Ascending aorta (tissue), 2 donors: ENCODE measurements around the gene ITPRIPL2. TPM values are rescaled to one million over a fixed set of nuclear protein-coding genes. Genes with fewer than 3 reads are reported as not detected.
A peak's percentile ranks its signal among the peaks of the same experiment; 100 is the strongest.

Experiments
- DNase-seq, 2 donors: peaks; one replicate each; pipeline ENCODE4 v3.0.0-alpha.2; 2019; ENCODE audit warnings: low spot score in 2 of 2
- H3K27ac ChIP-seq, 2 donors: fragments of 200-600 bp; sonication (generic); one replicate each; pipeline ENCODE4 v1.5.1; 2016 to 2017; ENCODE audit warnings: mild to moderate bottlenecking in 1 of 2
- H3K27me3 ChIP-seq: fragments of 200-600 bp; sonication (generic); one replicate; pipeline ENCODE4 v1.5.1; 2017
- H3K36me3 ChIP-seq, 2 donors: fragments of 200-600 bp; sonication (generic); one replicate each; pipeline ENCODE4 v1.5.1; 2016
- H3K4me1 ChIP-seq, 2 donors: fragments of 200-600 bp; sonication (generic); one replicate each; pipeline ENCODE4 v1.5.1; 2016 to 2017; ENCODE audit warnings: mild to moderate bottlenecking in 1 of 2
- H3K4me3 ChIP-seq, 2 donors: fragments of 200-600 bp; sonication (generic); one replicate each; pipeline ENCODE4 v1.5.1; 2016 to 2017; ENCODE audit warnings: mild to moderate bottlenecking in 1 of 2
- H3K9me3 ChIP-seq, 2 donors: fragments of 200-600 bp; sonication (generic); one replicate each; pipeline ENCODE4 v1.5.1; 2016
- intact Hi-C: fragments of 100-400 bp; cut with DNase I; formaldehyde crosslinking; loops from one replicate; pipeline ENCODE4 v1.15.1; 2023
- total RNA-seq: library from RNA; depleted of rRNA; stranded (reverse); fragments of >200 nt; gene quantifications from one replicate; pipeline ENCODE4 v1.1.0, GENCODE V29; 2016
- TF ChIP-seq, protein P1 (sequence below), 3 experiments: fragments of 200-600 bp in 2 of 3; fragments of 450-650 bp in 1 of 3; sonication (generic) in 2 of 3; IDR thresholded peaks; one replicate each; pipeline ENCODE4 v1.5.1; 2016 to 2019; ENCODE audit warnings: antibody characterized with exemption in 3 of 3, mild to moderate bottlenecking in 1 of 3, moderate library complexity in 1 of 3

Gene ITPRIPL2
- total RNA-seq, 1 donor from 2014 or later: 94.5 TPM

DNA sequence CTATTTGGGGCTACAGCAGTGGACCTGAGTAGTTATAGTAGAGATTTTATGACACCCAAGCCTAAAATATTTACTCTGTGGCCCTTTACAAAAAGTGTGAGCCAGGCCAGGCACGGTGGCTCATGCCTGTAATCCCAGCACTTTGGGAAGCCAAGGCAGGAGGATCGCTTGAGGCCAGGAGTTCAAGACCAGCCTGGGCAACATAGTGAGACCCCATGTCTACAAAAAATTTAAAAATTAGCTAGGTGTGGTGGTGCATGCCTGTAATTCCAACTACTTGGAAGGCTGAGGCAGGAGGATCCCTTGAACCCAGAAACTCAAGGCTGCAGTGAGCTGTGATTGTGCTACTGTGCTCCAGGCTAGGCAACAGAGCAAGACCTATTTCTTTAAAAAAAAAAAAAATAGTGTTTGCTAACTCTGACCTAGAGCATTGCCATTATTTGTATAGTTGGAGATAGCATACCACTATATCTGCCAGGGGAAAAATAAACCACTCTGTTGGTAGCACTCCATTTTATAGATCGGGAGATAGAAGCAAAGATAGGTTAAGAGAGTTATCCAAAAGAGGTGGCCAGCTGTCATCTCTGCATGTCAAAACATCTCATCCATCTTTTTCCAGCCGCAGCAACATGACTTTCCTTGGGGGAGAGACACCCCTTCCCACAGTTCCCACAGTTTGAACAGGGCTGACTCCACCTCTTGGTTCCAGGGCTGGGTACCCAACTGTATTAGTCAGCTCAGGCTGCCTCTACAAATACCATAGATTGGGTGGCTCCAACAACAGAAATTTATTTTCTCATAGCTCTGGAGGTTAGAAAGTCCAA, 3.0 kb upstream of the ITPRIPL2 start:
- H3K27ac ChIP-seq: no peak overlapping the region
- TF ChIP-seq, protein P1, sequence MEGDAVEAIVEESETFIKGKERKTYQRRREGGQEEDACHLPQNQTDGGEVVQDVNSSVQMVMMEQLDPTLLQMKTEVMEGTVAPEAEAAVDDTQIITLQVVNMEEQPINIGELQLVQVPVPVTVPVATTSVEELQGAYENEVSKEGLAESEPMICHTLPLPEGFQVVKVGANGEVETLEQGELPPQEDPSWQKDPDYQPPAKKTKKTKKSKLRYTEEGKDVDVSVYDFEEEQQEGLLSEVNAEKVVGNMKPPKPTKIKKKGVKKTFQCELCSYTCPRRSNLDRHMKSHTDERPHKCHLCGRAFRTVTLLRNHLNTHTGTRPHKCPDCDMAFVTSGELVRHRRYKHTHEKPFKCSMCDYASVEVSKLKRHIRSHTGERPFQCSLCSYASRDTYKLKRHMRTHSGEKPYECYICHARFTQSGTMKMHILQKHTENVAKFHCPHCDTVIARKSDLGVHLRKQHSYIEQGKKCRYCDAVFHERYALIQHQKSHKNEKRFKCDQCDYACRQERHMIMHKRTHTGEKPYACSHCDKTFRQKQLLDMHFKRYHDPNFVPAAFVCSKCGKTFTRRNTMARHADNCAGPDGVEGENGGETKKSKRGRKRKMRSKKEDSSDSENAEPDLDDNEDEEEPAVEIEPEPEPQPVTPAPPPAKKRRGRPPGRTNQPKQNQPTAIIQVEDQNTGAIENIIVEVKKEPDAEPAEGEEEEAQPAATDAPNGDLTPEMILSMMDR (IDR thresholded peaks at IDR 0.05): no peak
- H3K4me3 ChIP-seq: no peak overlapping the region
- DNase-seq: no peak
- H3K9me3 ChIP-seq: no peaks in the 10 kb centered on the region
- H3K4me1 ChIP-seq: peaks cover 9 to 11% of the 10 kb centered on the region in 2 donors
- H3K27me3 ChIP-seq: no peaks in the 10 kb centered on the region
- peaks cover 6 to 10% of the 10 kb centered on the region in 2 donors for H3K36me3 ChIP-seq
- intact Hi-C loops: no loop called here

DNA sequence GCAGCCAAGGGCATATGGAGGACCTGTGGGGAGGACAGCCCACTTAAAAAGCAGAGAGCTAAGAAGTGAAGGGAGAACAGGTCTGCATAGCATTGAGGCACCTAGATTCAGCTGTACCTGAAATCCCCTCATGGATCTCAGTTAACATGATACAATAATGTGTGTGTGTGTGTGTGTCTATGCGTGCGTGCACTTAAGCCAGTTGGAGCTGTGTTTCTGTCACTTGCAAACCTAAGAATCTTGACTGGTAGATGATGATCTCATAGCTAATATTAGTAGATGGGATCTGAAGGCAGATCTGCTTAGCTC, 1.7 kb upstream of the ITPRIPL2 start:
- Histone ChIP-seq H3K27ac (peak overlapping the region in 1 of 2 donors; percentile 99), H3K9me3 (no peaks in the 10 kb centered on the region), H3K4me3 (no peak overlapping the region), H3K4me1 (peaks cover 10 to 24% of the 10 kb centered on the region in 2 donors), H3K36me3 (peaks cover 9 to 17% of the 10 kb centered on the region in 2 donors), H3K27me3 (no peaks in the 10 kb centered on the region)
- intact Hi-C loops: no loop called here
- no peak for DNase-seq
- TF ChIP-seq, protein P1 (IDR thresholded peaks at IDR 0.05): no peak

DNA sequence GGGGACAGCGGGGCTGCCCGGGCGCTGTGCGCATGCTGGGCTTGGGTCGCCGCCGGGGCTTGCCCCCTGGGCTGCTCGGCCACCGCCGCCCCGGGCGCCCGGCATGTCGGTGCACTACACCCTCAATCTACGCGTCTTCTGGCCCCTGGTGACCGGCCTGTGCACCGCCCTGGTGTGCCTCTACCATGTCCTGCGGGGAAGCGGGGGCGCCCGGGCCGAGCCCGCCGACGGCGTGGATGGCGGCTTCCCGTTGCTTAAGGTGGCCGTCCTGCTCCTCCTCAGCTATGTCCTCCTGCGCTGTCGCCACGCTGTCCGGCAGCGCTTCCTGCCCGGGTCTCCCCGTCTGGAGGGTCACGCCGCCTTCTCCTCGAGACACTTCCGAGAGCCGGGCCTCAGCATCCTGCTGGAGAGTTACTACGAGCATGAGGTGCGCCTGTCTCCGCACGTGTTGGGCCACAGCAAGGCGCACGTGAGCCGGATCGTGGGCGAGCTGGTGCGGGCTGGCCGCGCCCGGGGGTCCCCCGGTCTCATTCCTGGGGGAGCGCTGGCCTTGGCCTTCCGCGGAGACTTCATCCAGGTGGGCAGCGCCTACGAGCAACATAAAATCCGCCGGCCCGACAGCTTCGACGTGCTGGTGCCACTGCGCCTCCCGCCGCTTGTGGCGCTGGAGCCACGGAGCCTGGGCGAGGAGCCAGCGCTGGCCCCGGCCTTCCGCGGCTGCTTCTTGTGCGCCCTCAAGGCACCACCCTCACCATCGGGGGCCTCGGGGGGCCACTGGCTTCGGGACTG, 789 bp downstream of the ITPRIPL2 start:
- TF ChIP-seq, protein P1 (IDR thresholded peaks at IDR 0.05): peak; percentile 2 to 46 (median 38)
- peak; percentile 21 to 71 for DNase-seq
- intact Hi-C loops: loop anchor here (5.0 kb wide), 1 partner anchor 312 kb away; the partner anchor contains the start of gene ARL6IP1

DNA sequence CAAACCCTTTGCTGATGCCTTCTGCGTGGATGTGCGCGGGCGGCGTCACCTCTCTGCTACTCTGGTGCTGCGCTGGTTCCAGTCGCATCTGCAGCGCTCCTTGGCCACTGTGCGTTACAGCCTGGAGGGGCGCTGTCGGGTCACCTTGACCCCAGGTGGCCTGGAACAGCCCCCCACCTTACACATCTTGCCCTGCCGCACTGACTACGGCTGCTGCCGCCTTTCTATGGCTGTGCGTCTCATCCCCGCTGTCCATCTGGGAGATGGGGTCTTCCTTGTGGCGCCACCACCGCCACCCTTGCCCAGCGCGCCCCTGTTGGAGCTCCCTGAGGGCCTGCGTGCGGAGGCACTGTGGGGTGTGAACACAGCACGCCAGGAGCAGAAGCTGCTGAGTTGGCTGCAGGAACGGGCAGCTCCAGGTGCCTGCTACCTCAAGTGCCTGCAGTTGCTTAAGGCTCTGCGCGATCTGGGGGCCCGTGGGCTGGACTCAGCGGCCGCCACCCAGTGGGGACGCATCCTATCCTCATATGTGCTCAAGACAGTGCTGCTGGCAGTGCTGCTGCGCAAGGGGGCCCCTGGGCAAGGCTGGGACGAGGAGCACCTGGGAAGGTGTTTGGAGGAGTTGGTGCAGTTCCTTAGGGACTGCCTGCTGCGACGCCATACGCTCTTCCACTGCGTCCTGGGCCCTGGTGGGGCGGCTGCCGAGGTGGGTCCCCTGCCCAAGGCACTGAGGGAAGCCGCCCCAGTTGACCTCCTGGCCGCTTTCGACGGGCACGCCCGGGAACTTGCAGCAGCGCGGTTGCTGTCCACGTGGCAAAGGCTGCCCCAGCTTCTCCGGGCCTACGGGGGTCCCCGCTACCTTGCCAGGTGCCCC, 1.6 kb downstream of the ITPRIPL2 start:
- H3K36me3 ChIP-seq: peaks cover 9 to 28% of the 10 kb centered on the region in 2 donors
- no peak for DNase-seq
- peaks cover 12 to 49% of the 10 kb centered on the region in 2 donors for H3K4me1 ChIP-seq
- no peaks in the 10 kb centered on the region for H3K27me3 ChIP-seq
- intact Hi-C loops: loop anchor here (5.0 kb wide), 1 partner anchor 313 kb away; the partner anchor contains the start of gene ARL6IP1
- peak overlapping the region; percentile 98 to 99 for H3K27ac ChIP-seq
- TF ChIP-seq, protein P1 (IDR thresholded peaks at IDR 0.05): peak in 1 of 3 experiments; percentile 28
- no peaks in the 10 kb centered on the region for H3K9me3 ChIP-seq
- H3K4me3 ChIP-seq: peak overlapping the region; percentile 75 to 92

More for the DNA sequence above, 789 bp downstream of the ITPRIPL2 start:
- peaks cover 12 to 42% of the 10 kb centered on the region in 2 donors for H3K4me1 ChIP-seq
- no peaks in the 10 kb centered on the region for H3K27me3 ChIP-seq
- H3K36me3 ChIP-seq: peaks cover 9 to 22% of the 10 kb centered on the region in 2 donors
- H3K9me3 ChIP-seq: no peaks in the 10 kb centered on the region
- H3K4me3 ChIP-seq: peak overlapping the region; percentile 75 to 92
- H3K27ac ChIP-seq: peak overlapping the region; percentile 98 to 99
